ENCODE data around the gene CATSPERD. TPM values are rescaled to one million over a fixed set of nuclear protein-coding genes. Genes with fewer than 3 reads are reported as not detected.

CATSPERD gene
- total and polyA plus RNA-seq, 9 of the 15 experiments (the other 6 are each of a cell fraction or from before 2014, with no cell fraction given), result not detected

GRCh38 chr19:5803752-5804515 is 83.5 kb downstream of the CATSPERD start (continued):
- TF ChIP-seq RAD21 (CRISPR knock-in tag; conservative IDR thresholded peaks at IDR 0.05 in 1 of 2, IDR thresholded peaks at IDR 0.05 in 1 of 2), result peak; percentile 91 to 96
- TF ChIP-seq SETDB1 (IDR thresholded peaks at IDR 0.05; ENCODE audit: low read length), result no peak
- TF ChIP-seq HDAC3 (IDR thresholded peaks at IDR 0.05; ENCODE audit: borderline replicate concordance, partially characterized antibody), result no peak
- TF ChIP-seq CREM (IDR thresholded peaks at IDR 0.05; ENCODE audit: low read depth), result peak; percentile 67
- no peak for TF ChIP-seq ZNF785 (CRISPR knock-in tag; IDR thresholded peaks at IDR 0.05)
- no peak for TF ChIP-seq MBD1 (CRISPR knock-in tag; IDR thresholded peaks at IDR 0.05)
- TF ChIP-seq TFAP4 (CRISPR knock-in tag; IDR thresholded peaks at IDR 0.05; ENCODE audit: borderline replicate concordance), result peak; percentile 88
- TF ChIP-seq, protein P1, sequence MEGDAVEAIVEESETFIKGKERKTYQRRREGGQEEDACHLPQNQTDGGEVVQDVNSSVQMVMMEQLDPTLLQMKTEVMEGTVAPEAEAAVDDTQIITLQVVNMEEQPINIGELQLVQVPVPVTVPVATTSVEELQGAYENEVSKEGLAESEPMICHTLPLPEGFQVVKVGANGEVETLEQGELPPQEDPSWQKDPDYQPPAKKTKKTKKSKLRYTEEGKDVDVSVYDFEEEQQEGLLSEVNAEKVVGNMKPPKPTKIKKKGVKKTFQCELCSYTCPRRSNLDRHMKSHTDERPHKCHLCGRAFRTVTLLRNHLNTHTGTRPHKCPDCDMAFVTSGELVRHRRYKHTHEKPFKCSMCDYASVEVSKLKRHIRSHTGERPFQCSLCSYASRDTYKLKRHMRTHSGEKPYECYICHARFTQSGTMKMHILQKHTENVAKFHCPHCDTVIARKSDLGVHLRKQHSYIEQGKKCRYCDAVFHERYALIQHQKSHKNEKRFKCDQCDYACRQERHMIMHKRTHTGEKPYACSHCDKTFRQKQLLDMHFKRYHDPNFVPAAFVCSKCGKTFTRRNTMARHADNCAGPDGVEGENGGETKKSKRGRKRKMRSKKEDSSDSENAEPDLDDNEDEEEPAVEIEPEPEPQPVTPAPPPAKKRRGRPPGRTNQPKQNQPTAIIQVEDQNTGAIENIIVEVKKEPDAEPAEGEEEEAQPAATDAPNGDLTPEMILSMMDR (IDR thresholded peaks at IDR 0.05 in 2 of 3, conservative IDR thresholded peaks at IDR 0.05 in 1 of 3; ENCODE audit: insufficient read depth in 2 of 3, low read depth in 1 of 3, low read length in 3 of 3), result peak; percentile 98 to 100 (median 99)
- TF ChIP-seq, protein P2, sequence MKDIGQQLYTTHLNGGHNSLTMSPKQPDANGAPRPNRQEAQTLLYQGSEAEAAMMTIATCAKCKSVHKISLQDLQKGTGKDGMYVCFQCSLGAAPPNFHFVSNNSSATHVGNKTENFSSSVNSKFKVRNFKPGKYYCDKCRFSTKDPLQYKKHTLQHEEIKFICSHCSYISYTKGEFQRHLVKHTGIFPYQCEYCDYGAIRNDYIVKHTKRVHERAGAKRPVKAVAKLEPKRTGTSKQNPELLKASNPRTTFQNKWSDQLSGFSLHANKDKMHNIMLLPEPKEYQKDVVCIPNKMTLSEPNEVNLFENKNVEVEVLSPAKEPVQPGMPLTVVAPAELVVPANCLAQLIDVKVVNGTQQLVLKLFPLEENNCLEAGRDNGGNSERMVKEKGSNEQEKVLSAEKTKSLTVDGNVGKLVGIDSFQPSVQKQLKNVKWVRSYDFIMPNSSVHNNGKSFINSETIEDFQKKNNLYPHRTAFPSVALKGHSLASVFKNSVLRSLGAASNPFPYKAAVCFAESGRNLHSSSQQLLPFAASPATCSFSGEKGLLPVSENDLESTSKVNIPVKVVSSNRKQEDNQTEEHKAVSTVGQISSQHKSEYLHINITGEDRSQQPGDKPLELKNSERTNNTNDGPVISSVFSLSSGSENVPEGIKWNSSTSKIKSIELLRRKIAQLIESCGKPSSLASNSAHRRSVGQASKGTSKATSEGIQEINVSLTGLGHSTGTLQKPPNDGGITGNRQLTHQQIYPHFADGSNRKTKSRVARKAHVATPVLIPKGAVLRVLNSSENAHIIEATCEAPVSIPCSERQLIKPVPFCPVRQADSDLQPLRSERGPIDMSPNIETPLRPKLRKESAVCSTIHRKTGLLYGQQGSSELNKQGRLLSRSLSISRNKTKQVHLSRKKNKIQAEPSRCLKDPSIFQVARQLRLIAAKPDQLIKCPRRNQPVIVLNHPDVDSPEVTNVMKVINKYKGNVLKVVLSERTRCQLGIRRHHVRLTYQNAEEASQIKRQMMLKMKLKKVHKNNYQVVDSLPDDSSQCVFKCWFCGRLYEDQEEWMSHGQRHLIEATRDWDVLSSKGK (CRISPR knock-in tag; IDR thresholded peaks at IDR 0.05), result no peak
- TF ChIP-seq ZNF75A (CRISPR knock-in tag; IDR thresholded peaks at IDR 0.05), result no peak
- no peak for TF ChIP-seq SMARCB1 (IDR thresholded peaks at IDR 0.05; ENCODE audit: insufficient read length, low read depth)
- peak; percentile 83 for TF ChIP-seq VEZF1 (CRISPR knock-in tag; IDR thresholded peaks at IDR 0.05)
- no peak for TF ChIP-seq ZNF253 (CRISPR knock-in tag; conservative IDR thresholded peaks at IDR 0.05)
- peak; percentile 75 for TF ChIP-seq ARID2 (IDR thresholded peaks at IDR 0.05)
- no peak for TF ChIP-seq BCL6 (CRISPR knock-in tag; IDR thresholded peaks at IDR 0.05)
- peak; percentile 99 for TF ChIP-seq L3MBTL2 (IDR thresholded peaks at IDR 0.05)
- TF ChIP-seq ESRRB (CRISPR knock-in tag; IDR thresholded peaks at IDR 0.05; ENCODE audit: borderline replicate concordance), result no peak
- TF ChIP-seq KLF6 (CRISPR knock-in tag; IDR thresholded peaks at IDR 0.05; ENCODE audit: borderline replicate concordance), result no peak

Measured in K562 (cell line).